Gastroesophageal sphincter (tissue), 3 donors: Measurements from ENCODE around the gene TMEM100.

ENCODE experiments used
- CTCF ChIP-seq, 4 experiments: fragments of 200-600 bp in 2 of 4; fragments of 450-650 bp in 2 of 4; sonication (generic) in 1 of 4; IDR thresholded peaks; one replicate each; pipeline ENCODE4 v1.5.1; 2017 to 2019; ENCODE audit warnings: antibody characterized with exemption in 4 of 4, mild to moderate bottlenecking in 2 of 4, moderate library complexity in 2 of 4
- EP300 ChIP-seq: sonication (generic); formaldehyde crosslinking; IDR thresholded peaks from one replicate; pipeline ENCODE4 v1.6.1; 2017; ENCODE audit warnings: antibody characterized with exemption, mild to moderate bottlenecking
- POLR2AphosphoS5 ChIP-seq: sonication (generic); formaldehyde crosslinking; IDR thresholded peaks from one replicate; pipeline ENCODE4 v1.6.1; 2017; ENCODE audit warnings: antibody characterized with exemption

GRCh38 chr17:55751720-55752250 is 29.1 kb upstream of the TMEM100 start:
- TF ChIP-seq EP300 (no peak), CTCF (IDR thresholded peaks at IDR 0.05) (no peak), POLR2AphosphoS5 (no peak)
